NCI-H226 (cell line): ENCODE measurements around the gene HSPE1.
"Not testable (repeated sequence)": the region's sequence is repeated elsewhere in the genome, so short reads cannot be mapped to it uniquely, and the experiment has no call there.

ENCODE experiments used
- DNase-seq: peaks from one replicate; pipeline ENCODE4 v3.0.0-alpha.2; 2015

HSPE1 gene

GRCh38 chr2:197499594-197500502 is at the start of gene HSPE1, which contains the start of gene HSPD1:
Gene HSPE1 (plus strand): TSS chr2:197500379. CDS start chr2:197500437, 58 bp downstream.
Gene HSPD1 (minus strand): TSS chr2:197499840. CDS start chr2:197498848, 992 bp downstream.
- DNase-seq = peak; percentile 100

- no peak for DNase-seq
Observed at GRCh38 chr2:197450465-197450864, 49.7 kb upstream of the HSPE1 start.

GRCh38 chr2:197450935-197451358 is 49.2 kb upstream of the HSPE1 start:
- not testable (repeated sequence) for DNase-seq

- DNase-seq = no peak
Observed at GRCh38 chr2:197452754-197453122, 47.4 kb upstream of the HSPE1 start.

- peak; percentile 99 for DNase-seq
Observed at GRCh38 chr2:197453123-197453913, 46.9 kb upstream of the HSPE1 start, which contains the start of gene COQ10B. Gene COQ10B (plus strand): TSS chr2:197453552. CDS start chr2:197453561, 9 bp downstream.

- DNase-seq = no peak
Observed at GRCh38 chr2:197453914-197454398, 46.2 kb upstream of the HSPE1 start.

GRCh38 chr2:197454923-197455322 is 45.3 kb upstream of the HSPE1 start:
- DNase-seq = no peak

- no peak for DNase-seq
Observed at GRCh38 chr2:197455428-197455827, 44.8 kb upstream of the HSPE1 start.

- DNase-seq = no peak
Observed at GRCh38 chr2:197460649-197461048, 39.5 kb upstream of the HSPE1 start.

GRCh38 chr2:197461057-197461456 is 39.1 kb upstream of the HSPE1 start:
- DNase-seq = no peak

- DNase-seq = no peak
Observed at GRCh38 chr2:197464175-197464574, 36.0 kb upstream of the HSPE1 start.

- no peak for DNase-seq
Observed at GRCh38 chr2:197472166-197472565, 28.0 kb upstream of the HSPE1 start.

- DNase-seq = no peak
Observed at GRCh38 chr2:197477797-197478196, 22.4 kb upstream of the HSPE1 start.

GRCh38 chr2:197480165-197481036 is 19.8 kb upstream of the HSPE1 start:
- DNase-seq = no peak

- DNase-seq = not testable (repeated sequence)
Observed at GRCh38 chr2:197484248-197484647, 15.9 kb upstream of the HSPE1 start.

- DNase-seq = no peak
Observed at GRCh38 chr2:197486175-197486574, 14.0 kb upstream of the HSPE1 start.

- no peak for DNase-seq
Observed at GRCh38 chr2:197487385-197487784, 12.8 kb upstream of the HSPE1 start.

- DNase-seq = no peak
Observed at GRCh38 chr2:197495433-197496134, 4.6 kb upstream of the HSPE1 start.

GRCh38 chr2:197496695-197497094 is 3.5 kb upstream of the HSPE1 start:
- DNase-seq = no peak

- no peak for DNase-seq
Observed at GRCh38 chr2:197497326-197497725, 2.9 kb upstream of the HSPE1 start.

GRCh38 chr2:197498235-197498936 is 1.8 kb upstream of the HSPE1 start:
- no peak for DNase-seq
